MM.1S (cell line): ENCODE results near the gene SPOP.

ENCODE experiments used
- CTCF ChIP-seq: fragments of 300-600 bp; sonication (generic); IDR thresholded peaks from 2 replicates; pipeline ENCODE4 v1.5.1; 2016; ENCODE audit warnings: antibody characterized with exemption, low read length, mixed read lengths
- EZH2 ChIP-seq: fragments of 300-600 bp; sonication (generic); optimal IDR thresholded peaks from 2 replicates; pipeline ENCODE3; 2017; ENCODE audit warnings: low read depth, mild to moderate bottlenecking, antibody characterized with exemption, low read length, mixed read lengths
- EZH2phosphoT487 ChIP-seq: fragments of 300-600 bp; sonication (generic); IDR thresholded peaks from 2 replicates; pipeline ENCODE4 v1.6.1; 2018; ENCODE audit warnings: antibody characterized with exemption, low read length

GRCh38 chr17:49707608-49708514 is 30.0 kb upstream of the SPOP start, which contains the start of gene SLC35B1:
- peak; percentile 97 for TF ChIP-seq CTCF
- no peak for TF ChIP-seq EZH2
- TF ChIP-seq EZH2phosphoT487: no peak
